PC-3 (cell line): ENCODE measurements around the gene KRTAP12-4. TPM values are rescaled to one million over a fixed set of nuclear protein-coding genes. Genes with fewer than 3 reads are reported as not detected.
"Not testable (repeated sequence)": the region's sequence is repeated elsewhere in the genome, so short reads cannot be mapped to it uniquely, and the experiment has no call there.

Experiments used
- ATAC-seq: fragments of 200-7000 bp; cut with Tn5 transposase; 2 replicates; pipeline ENCODE4 v1.9.1; 2020; ENCODE audit warnings: mild to moderate bottlenecking, moderate library complexity
- BruUV-seq: library from RNA; stranded (reverse); fragments of 400-500 nt; replicated peaks from 2 replicates; lab custom pipeline; 2021; lab: Mats Ljungman, UMichigan
- CTCF ChIA-PET: fragments of 300-600 bp; sonication (Branson Sonifier 250); formaldehyde crosslinking; loops from one replicate; lab custom pipeline; 2022; ENCODE audit warnings: antibody characterized with exemption; lab: Charles Lee
- POLR2A ChIA-PET: fragments of 300-600 bp; sonication (Branson Sonifier 250); formaldehyde crosslinking; loops from one replicate; lab custom pipeline; 2022; ENCODE audit warnings: antibody characterized with exemption; ENCODE audit not compliant: unreplicated experiment; lab: Charles Lee
- DNase-seq: peaks from one replicate; pipeline ENCODE4 v3.0.0-alpha.2; 2015
- H2AFZ ChIP-seq: fragments of 300-600 bp; sonication (generic); 2 replicates; pipeline ENCODE4 v1.6.0; 2016; ENCODE audit warnings: antibody characterized with exemption, low read length
- H3F3A ChIP-seq: fragments of 300-600 bp; sonication (generic); one replicate; pipeline ENCODE4 v1.6.0; 2017; ENCODE audit warnings: antibody characterized with exemption, low read length, control low read depth, mild to moderate bottlenecking; ENCODE audit not compliant: unreplicated experiment
- H3K27ac ChIP-seq: fragments of 300-600 bp; sonication (generic); 2 replicates; pipeline ENCODE4 v1.5.1; 2016; ENCODE audit warnings: mild to moderate bottlenecking, low read length
- H3K27me3 ChIP-seq: fragments of 300-600 bp; sonication (generic); 2 replicates; pipeline ENCODE4 v1.6.1; 2016; ENCODE audit warnings: low read length, mixed read lengths
- H3K36me3 ChIP-seq: fragments of 300-600 bp; sonication (generic); 2 replicates; pipeline ENCODE4 v1.6.1; 2016; ENCODE audit warnings: low read depth, mixed run types, low read length, mixed read lengths
- H3K4me1 ChIP-seq: fragments of 300-600 bp; sonication (generic); 2 replicates; pipeline ENCODE4 v1.5.1; 2016; ENCODE audit warnings: low read length; ENCODE audit not compliant: insufficient read depth
- H3K4me2 ChIP-seq: fragments of 300-600 bp; sonication (generic); 2 replicates; pipeline ENCODE4 v1.6.0; 2016; ENCODE audit warnings: low read length
- H3K4me3 ChIP-seq: fragments of 300-600 bp; sonication (generic); 2 replicates; pipeline ENCODE4 v1.5.1; 2016; ENCODE audit warnings: mild to moderate bottlenecking, low read length, mixed read lengths
- H3K79me2 ChIP-seq: fragments of 300-600 bp; sonication (generic); 2 replicates; pipeline ENCODE4 v1.6.1; 2017; ENCODE audit warnings: low read length, mixed read lengths
- H3K9ac ChIP-seq: fragments of 300-600 bp; sonication (generic); 2 replicates; pipeline ENCODE4 v1.6.0; 2016; ENCODE audit warnings: mild to moderate bottlenecking, low read length
- H3K9me2 ChIP-seq: fragments of 300-600 bp; sonication (generic); replicated peaks from 2 replicates; pipeline ENCODE4 v1.6.1; 2016; ENCODE audit warnings: mixed run types, low read length, mixed read lengths
- H3K9me3 ChIP-seq: fragments of 300-600 bp; sonication (generic); 2 replicates; pipeline ENCODE4 v1.6.1; 2016; ENCODE audit warnings: low read length, mixed read lengths
- H4K20me1 ChIP-seq: fragments of 300-600 bp; sonication (generic); 2 replicates; pipeline ENCODE4 v1.6.1; 2016; ENCODE audit warnings: low read length, mixed read lengths
- CTCF ChIP-seq: fragments of 300-600 bp; sonication (generic); conservative IDR thresholded peaks from 2 replicates; pipeline ENCODE4 v1.5.1; 2017; ENCODE audit warnings: antibody characterized with exemption, low read depth, mild to moderate bottlenecking, low read length
- EZH2 ChIP-seq: fragments of 300-600 bp; sonication (generic); IDR thresholded peaks from one replicate; pipeline ENCODE4 v1.6.1; 2017; ENCODE audit warnings: antibody characterized with exemption, mild to moderate bottlenecking, low read length; ENCODE audit not compliant: unreplicated experiment
- EZH2phosphoT487 ChIP-seq: fragments of 300-600 bp; sonication (generic); IDR thresholded peaks from 2 replicates; pipeline ENCODE4 v1.6.1; 2018; ENCODE audit warnings: mild to moderate bottlenecking, antibody characterized with exemption, low read length, borderline replicate concordance
- intact Hi-C: fragments of 100-400 bp; cut with micrococcal nuclease; formaldehyde crosslinking; loops from 2 replicates; pipeline ENCODE4 v1.9.0; 2023
- total RNA-seq: library from RNA; depleted of rRNA; stranded (reverse); fragments of >200 nt; gene quantifications from 2 replicates; pipeline ENCODE4 v1.2.3, GENCODE V29; 2014

KRTAP12-4 gene
- total RNA-seq, 1 experiment from 2014 or later = not detected

- Histone ChIP-seq H3K4me2 (no peak overlapping the region), H3K4me1 (no peaks in the 10 kb centered on the region), H3K9ac (no peak overlapping the region), H2AFZ (no peak overlapping the region), H3K4me3 (no peak overlapping the region), H3K9me2 (no peaks in the 10 kb centered on the region), H4K20me1 (no peaks in the 10 kb centered on the region), H3K9me3 (no peaks in the 10 kb centered on the region), H3F3A (no peaks in the 10 kb centered on the region), H3K27me3 (no peaks in the 10 kb centered on the region), H3K27ac (no peak overlapping the region), H3K79me2 (no peaks in the 10 kb centered on the region), H3K36me3 (no peaks in the 10 kb centered on the region)
- no peak for ATAC-seq
- intact Hi-C loops = no loop called here
- CTCF ChIA-PET = no interaction called here
- TF ChIP-seq EZH2phosphoT487 (no peak), CTCF (no peak), EZH2 (no peak)
- POLR2A ChIA-PET = no interaction called here
- BruUV-seq = no TSS peak
- no peak for DNase-seq
Observed at GRCh38 chr21:44686843-44687561, 32.5 kb upstream of the KRTAP12-4 start.

- intact Hi-C loops = no loop called here
Observed at GRCh38 chr21:44686000-44686781, 31.7 kb upstream of the KRTAP12-4 start.

GRCh38 chr21:44685050-44685449, 30.6 kb upstream of the KRTAP12-4 start:
- H2AFZ ChIP-seq, H3K9me3 ChIP-seq, ATAC-seq, DNase-seq, H3K36me3 ChIP-seq, H3K4me3 ChIP-seq, H4K20me1 ChIP-seq, CTCF ChIA-PET, H3K79me2 ChIP-seq, H3K4me2 ChIP-seq, POLR2A ChIA-PET, H3K27me3 ChIP-seq, H3F3A ChIP-seq, BruUV-seq, H3K9me2 ChIP-seq, H3K27ac ChIP-seq, H3K9ac ChIP-seq, H3K4me1 ChIP-seq, intact Hi-C loops: not testable (repeated sequence)

More at GRCh38 chr21:44686000-44686781, 31.7 kb upstream of the KRTAP12-4 start:
- Histone ChIP-seq H3K9ac (no peak overlapping the region), H4K20me1 (no peaks in the 10 kb centered on the region), H3K27ac (no peak overlapping the region), H3K4me1 (no peaks in the 10 kb centered on the region), H3K4me3 (no peak overlapping the region), H3K36me3 (no peaks in the 10 kb centered on the region), H3K27me3 (no peaks in the 10 kb centered on the region), H3F3A (no peaks in the 10 kb centered on the region), H3K9me2 (no peaks in the 10 kb centered on the region), H3K79me2 (no peaks in the 10 kb centered on the region), H3K4me2 (no peak overlapping the region), H2AFZ (no peak overlapping the region), H3K9me3 (no peaks in the 10 kb centered on the region)
- ChIA-PET CTCF (no interaction called here), POLR2A (no interaction called here)
- TF ChIP-seq EZH2phosphoT487 (no peak), EZH2 (no peak), CTCF (no peak)
- BruUV-seq = no TSS peak
- ATAC-seq (no peak), DNase-seq (no peak)
